ENCODE measurements around the gene ALPP. TPM values are rescaled to one million over a fixed set of nuclear protein-coding genes. Genes with fewer than 3 reads are reported as not detected.
"Not testable (repeated sequence)": the region's sequence is repeated elsewhere in the genome, so short reads cannot be mapped to it uniquely, and the experiment has no call there.

Gene ALPP
- total RNA-seq, 1 donor from 2014 or later: not detected

- Mint-ChIP-seq H3K36me3 (ENCODE audit: low read depth, unreplicated experiment) (no peaks in the 10 kb centered on the region), H3K9me3 (ENCODE audit: unreplicated experiment) (no peaks in the 10 kb centered on the region), H3K4me3 (ENCODE audit: unreplicated experiment) (no peak overlapping the region), H3K27ac (ENCODE audit: unreplicated experiment) (no peak overlapping the region), H3K27me3 (ENCODE audit: unreplicated experiment) (peaks cover 8% of the 10 kb centered on the region), H3K4me1 (ENCODE audit: unreplicated experiment) (no peaks in the 10 kb centered on the region)
- DNase-seq (ENCODE audit: low spot score): no peak
- no peak for TF ChIP-seq CTCF (IDR thresholded peaks at IDR 0.05; ENCODE audit: unreplicated experiment)
Observed at GRCh38 chr2:232353096-232353495, 25.5 kb upstream of the ALPP start.

GRCh38 chr2:232353660-232354059 lies 24.9 kb upstream of the ALPP start:
- Mint-ChIP-seq H3K4me3 (ENCODE audit: unreplicated experiment) (no peak overlapping the region), H3K27ac (ENCODE audit: unreplicated experiment) (no peak overlapping the region), H3K4me1 (ENCODE audit: unreplicated experiment) (no peaks in the 10 kb centered on the region), H3K27me3 (ENCODE audit: unreplicated experiment) (peaks cover 8% of the 10 kb centered on the region), H3K36me3 (ENCODE audit: low read depth, unreplicated experiment) (no peaks in the 10 kb centered on the region), H3K9me3 (ENCODE audit: unreplicated experiment) (no peaks in the 10 kb centered on the region)
- no peak for TF ChIP-seq CTCF (IDR thresholded peaks at IDR 0.05; ENCODE audit: unreplicated experiment)
- no peak for DNase-seq (ENCODE audit: low spot score)

GRCh38 chr2:232354069-232354468 lies 24.5 kb upstream of the ALPP start:
- H3K36me3 Mint-ChIP-seq (ENCODE audit: low read depth, unreplicated experiment): no peaks in the 10 kb centered on the region
- H3K9me3 Mint-ChIP-seq (ENCODE audit: unreplicated experiment): no peaks in the 10 kb centered on the region
- H3K27me3 Mint-ChIP-seq (ENCODE audit: unreplicated experiment): peaks cover 8% of the 10 kb centered on the region
- TF ChIP-seq CTCF (IDR thresholded peaks at IDR 0.05; ENCODE audit: unreplicated experiment): no peak
- H3K4me3 Mint-ChIP-seq (ENCODE audit: unreplicated experiment): no peak overlapping the region
- no peak overlapping the region for H3K27ac Mint-ChIP-seq (ENCODE audit: unreplicated experiment)
- DNase-seq (ENCODE audit: low spot score): no peak
- H3K4me1 Mint-ChIP-seq (ENCODE audit: unreplicated experiment): no peaks in the 10 kb centered on the region

- Mint-ChIP-seq H3K4me3 (ENCODE audit: unreplicated experiment) (no peak overlapping the region), H3K36me3 (ENCODE audit: low read depth, unreplicated experiment) (no peaks in the 10 kb centered on the region), H3K27ac (ENCODE audit: unreplicated experiment) (no peak overlapping the region), H3K9me3 (ENCODE audit: unreplicated experiment) (no peaks in the 10 kb centered on the region), H3K4me1 (ENCODE audit: unreplicated experiment) (peaks cover 2% of the 10 kb centered on the region), H3K27me3 (ENCODE audit: unreplicated experiment) (peaks cover 8% of the 10 kb centered on the region)
- TF ChIP-seq CTCF (IDR thresholded peaks at IDR 0.05; ENCODE audit: unreplicated experiment): no peak
- no peak for DNase-seq (ENCODE audit: low spot score)
Observed at GRCh38 chr2:232361646-232362045, 16.9 kb upstream of the ALPP start.

GRCh38 chr2:232362174-232362900 lies 16.2 kb upstream of the ALPP start:
- no peak for TF ChIP-seq CTCF (IDR thresholded peaks at IDR 0.05; ENCODE audit: unreplicated experiment)
- peaks cover 2% of the 10 kb centered on the region for H3K4me1 Mint-ChIP-seq (ENCODE audit: unreplicated experiment)
- no peak for DNase-seq (ENCODE audit: low spot score)

GRCh38 chr2:232363064-232363783 lies 15.3 kb upstream of the ALPP start:
- H3K4me1 Mint-ChIP-seq (ENCODE audit: unreplicated experiment); H3K9me3 Mint-ChIP-seq (ENCODE audit: unreplicated experiment); H3K27ac Mint-ChIP-seq (ENCODE audit: unreplicated experiment); H3K4me3 Mint-ChIP-seq (ENCODE audit: unreplicated experiment); DNase-seq (ENCODE audit: low spot score); H3K36me3 Mint-ChIP-seq (ENCODE audit: low read depth, unreplicated experiment): not testable (repeated sequence)
- H3K27me3 Mint-ChIP-seq (ENCODE audit: unreplicated experiment): peaks cover 12% of the 10 kb centered on the region

More at GRCh38 chr2:232362174-232362900, 16.2 kb upstream of the ALPP start:
- H3K36me3 Mint-ChIP-seq (ENCODE audit: low read depth, unreplicated experiment): no peaks in the 10 kb centered on the region
- H3K4me3 Mint-ChIP-seq (ENCODE audit: unreplicated experiment): no peak overlapping the region
- H3K9me3 Mint-ChIP-seq (ENCODE audit: unreplicated experiment): no peaks in the 10 kb centered on the region
- no peak overlapping the region for H3K27ac Mint-ChIP-seq (ENCODE audit: unreplicated experiment)
- peaks cover 9% of the 10 kb centered on the region for H3K27me3 Mint-ChIP-seq (ENCODE audit: unreplicated experiment)
